Measurements from ENCODE around the gene FKBP1B. TPM values are rescaled to one million over a fixed set of nuclear protein-coding genes. Genes with fewer than 3 reads are reported as not detected.

FKBP1B gene
- total RNA-seq, 1 experiment from 2014 or later: 59.7 TPM

DNA sequence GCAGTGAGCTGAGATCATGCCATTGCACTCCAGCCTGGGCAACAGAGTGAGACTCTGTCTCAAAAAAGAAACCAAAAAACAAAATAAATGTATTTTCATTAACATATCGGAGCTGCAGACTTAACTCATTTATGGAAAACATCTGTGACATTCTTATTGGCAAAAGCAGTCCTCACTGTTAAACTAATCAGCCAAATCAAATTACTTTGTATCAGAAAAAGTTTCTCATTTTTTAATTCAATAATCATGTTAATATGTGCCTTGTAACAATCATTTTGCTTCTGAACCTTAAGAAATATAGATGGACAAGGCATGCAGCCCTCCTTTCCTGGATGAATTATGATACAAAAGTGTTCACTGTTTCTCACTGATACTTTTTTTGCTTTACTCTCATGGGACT lies 53.1 kb downstream of the FKBP1B start:
- Histone ChIP-seq H3K4ac (ENCODE audit: low read depth, low read length) (no peak overlapping the region), H2BK12ac (ENCODE audit: insufficient read length, low read depth, low read length) (no peak overlapping the region), H4K5ac (ENCODE audit: insufficient read length, low read depth, low read length) (no peak overlapping the region), H3K14ac (ENCODE audit: insufficient read depth, low read length) (no peak overlapping the region), H4K8ac (replicated peaks; ENCODE audit: insufficient read length, low read depth, low read length) (no peak overlapping the region), H2BK120ac (ENCODE audit: low read depth, low read length, poor library complexity, severe bottlenecking) (no peak overlapping the region), H2AK5ac (ENCODE audit: insufficient read length, low read length) (no peak overlapping the region), H3K27ac (ENCODE audit: insufficient read length, low read depth, low read length) (no peak overlapping the region), H3K79me1 (ENCODE audit: insufficient read depth, low read depth, low read length, poor library complexity, severe bottlenecking) (no peaks in the 10 kb centered on the region), H3K23ac (ENCODE audit: insufficient read length, low read depth, low read length) (no peak overlapping the region), H2BK15ac (ENCODE audit: low read depth, low read length) (no peak overlapping the region), H3K79me2 (ENCODE audit: insufficient read depth, low read length) (no peaks in the 10 kb centered on the region), H3K23me2 (ENCODE audit: insufficient read length, low read depth, low read length, poor library complexity, severe bottlenecking) (no peaks in the 10 kb centered on the region), H4K91ac (ENCODE audit: insufficient read length, low read depth, low read length) (no peak overlapping the region), H3K9ac (ENCODE audit: extremely low read depth, insufficient read length, low read length) (no peak overlapping the region), H2AFZ (ENCODE audit: low read length) (no peak overlapping the region), H3K18ac (ENCODE audit: insufficient read length, low read depth, low read length) (no peak overlapping the region), H3K4me2 (ENCODE audit: insufficient read depth, insufficient read length, low read length) (no peak overlapping the region), H3K9me3 (ENCODE audit: control insufficient read depth, low read depth, low read length) (no peaks in the 10 kb centered on the region), H4K20me1 (ENCODE audit: control insufficient read depth, insufficient read depth, insufficient read length) (no peaks in the 10 kb centered on the region), H2BK5ac (ENCODE audit: insufficient read length, low read length) (no peak overlapping the region), H3K56ac (ENCODE audit: insufficient read length, low read depth, low read length) (no peak overlapping the region), H3K4me1 (ENCODE audit: insufficient read depth, low read length) (no peaks in the 10 kb centered on the region), H3T11ph (ENCODE audit: low read length) (no peak overlapping the region), H3K27me3 (ENCODE audit: insufficient read depth, low read length) (no peaks in the 10 kb centered on the region), H2BK20ac (ENCODE audit: low read depth, low read length, poor library complexity, severe bottlenecking) (no peak overlapping the region)
- H3K9me3 Mint-ChIP-seq: peaks cover 12 to 18% of the 10 kb centered on the region in 2 experiments; a peak in 4 of 5 replicates
- no peak for DNase-seq
- no peak overlapping the region for H3K4me3 Mint-ChIP-seq
- peaks cover 0 to 5% of the 10 kb centered on the region in 2 experiments; a peak in 1 of 4 replicates for H3K4me1 Mint-ChIP-seq
- TF ChIP-seq, protein P1, sequence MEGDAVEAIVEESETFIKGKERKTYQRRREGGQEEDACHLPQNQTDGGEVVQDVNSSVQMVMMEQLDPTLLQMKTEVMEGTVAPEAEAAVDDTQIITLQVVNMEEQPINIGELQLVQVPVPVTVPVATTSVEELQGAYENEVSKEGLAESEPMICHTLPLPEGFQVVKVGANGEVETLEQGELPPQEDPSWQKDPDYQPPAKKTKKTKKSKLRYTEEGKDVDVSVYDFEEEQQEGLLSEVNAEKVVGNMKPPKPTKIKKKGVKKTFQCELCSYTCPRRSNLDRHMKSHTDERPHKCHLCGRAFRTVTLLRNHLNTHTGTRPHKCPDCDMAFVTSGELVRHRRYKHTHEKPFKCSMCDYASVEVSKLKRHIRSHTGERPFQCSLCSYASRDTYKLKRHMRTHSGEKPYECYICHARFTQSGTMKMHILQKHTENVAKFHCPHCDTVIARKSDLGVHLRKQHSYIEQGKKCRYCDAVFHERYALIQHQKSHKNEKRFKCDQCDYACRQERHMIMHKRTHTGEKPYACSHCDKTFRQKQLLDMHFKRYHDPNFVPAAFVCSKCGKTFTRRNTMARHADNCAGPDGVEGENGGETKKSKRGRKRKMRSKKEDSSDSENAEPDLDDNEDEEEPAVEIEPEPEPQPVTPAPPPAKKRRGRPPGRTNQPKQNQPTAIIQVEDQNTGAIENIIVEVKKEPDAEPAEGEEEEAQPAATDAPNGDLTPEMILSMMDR (conservative IDR thresholded peaks at IDR 0.05): no peak
- no CpG with 5 or more reads among the region's 1 CpG for WGBS (ENCODE audit: extremely low coverage, insufficient read length, low lambda C conversion rate)
- no peaks in the 10 kb centered on the region; the same call in none of the 2 replicates for H3K27me3 Mint-ChIP-seq (ENCODE audit: low read depth)
- H3K27ac Mint-ChIP-seq: no peak overlapping the region
- peaks cover 0 to 7% (median 0%) of the 10 kb centered on the region in 3 experiments; a peak in 3 of 7 replicates for H3K36me3 Mint-ChIP-seq (ENCODE audit: insufficient read depth in 1 of 3, low read depth in 3 of 3)
